ENCODE measurements around the gene CBL.

DNA sequence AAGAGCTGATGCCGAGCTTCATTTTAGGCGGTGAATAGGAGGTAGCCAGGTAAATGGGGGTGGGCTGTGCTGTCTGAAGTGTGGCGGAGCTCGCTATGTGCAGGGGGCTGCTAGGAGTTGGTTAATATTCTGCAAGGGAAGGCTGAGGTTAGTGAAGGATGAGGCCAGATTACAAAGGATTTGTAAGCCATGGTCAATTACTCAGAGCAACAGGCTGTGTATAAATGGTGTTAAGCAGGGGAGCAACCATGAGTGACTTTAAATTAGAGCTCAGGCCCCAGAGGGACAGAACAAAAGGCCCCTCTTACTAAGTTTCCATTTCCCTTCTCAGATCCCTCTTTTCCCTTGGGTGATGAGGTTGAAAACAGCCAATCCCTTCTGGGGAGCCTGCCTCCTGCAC is 118.0 kb downstream of the CBL start:
- TF ChIP-seq, protein P1, sequence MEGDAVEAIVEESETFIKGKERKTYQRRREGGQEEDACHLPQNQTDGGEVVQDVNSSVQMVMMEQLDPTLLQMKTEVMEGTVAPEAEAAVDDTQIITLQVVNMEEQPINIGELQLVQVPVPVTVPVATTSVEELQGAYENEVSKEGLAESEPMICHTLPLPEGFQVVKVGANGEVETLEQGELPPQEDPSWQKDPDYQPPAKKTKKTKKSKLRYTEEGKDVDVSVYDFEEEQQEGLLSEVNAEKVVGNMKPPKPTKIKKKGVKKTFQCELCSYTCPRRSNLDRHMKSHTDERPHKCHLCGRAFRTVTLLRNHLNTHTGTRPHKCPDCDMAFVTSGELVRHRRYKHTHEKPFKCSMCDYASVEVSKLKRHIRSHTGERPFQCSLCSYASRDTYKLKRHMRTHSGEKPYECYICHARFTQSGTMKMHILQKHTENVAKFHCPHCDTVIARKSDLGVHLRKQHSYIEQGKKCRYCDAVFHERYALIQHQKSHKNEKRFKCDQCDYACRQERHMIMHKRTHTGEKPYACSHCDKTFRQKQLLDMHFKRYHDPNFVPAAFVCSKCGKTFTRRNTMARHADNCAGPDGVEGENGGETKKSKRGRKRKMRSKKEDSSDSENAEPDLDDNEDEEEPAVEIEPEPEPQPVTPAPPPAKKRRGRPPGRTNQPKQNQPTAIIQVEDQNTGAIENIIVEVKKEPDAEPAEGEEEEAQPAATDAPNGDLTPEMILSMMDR (IDR thresholded peaks at IDR 0.05): no peak
- TF ChIP-seq POLR2A (IDR thresholded peaks at IDR 0.05): no peak
